Measurements from ENCODE around the gene ZCWPW1.

- TF ChIP-seq EZH2phosphoT487 (IDR thresholded peaks at IDR 0.05; ENCODE audit: insufficient read depth, low read depth) (no peak), EZH2 (IDR thresholded peaks at IDR 0.05; ENCODE audit: insufficient read depth, poor library complexity, severe bottlenecking) (no peak)
Observed at GRCh38 chr7:100418930-100419659, 9.4 kb downstream of the ZCWPW1 start.
